Progenitor cell of endocrine pancreas (in vitro differentiated cells): ENCODE data around the gene NACC2. TPM values are rescaled to one million over a fixed set of nuclear protein-coding genes. Genes with fewer than 3 reads are reported as not detected.

ENCODE experiments used
- DNase-seq: peaks from one replicate; pipeline ENCODE4 v3.0.0; 2021; ENCODE audit warnings: low spot score; ENCODE audit not compliant: unreplicated experiment
- H3K27ac Mint-ChIP-seq: 2 replicates; pipeline ENCODE4 v1.8.0; 2021; ENCODE audit warnings: mild to moderate bottlenecking, moderate library complexity, mixed read lengths
- H3K27me3 Mint-ChIP-seq: 2 replicates; pipeline ENCODE4 v1.8.0; 2021; ENCODE audit warnings: mixed read lengths
- H3K36me3 Mint-ChIP-seq: 2 replicates; pipeline ENCODE4 v1.8.0; 2022; ENCODE audit warnings: mixed read lengths; ENCODE audit not compliant: insufficient read depth
- H3K4me1 Mint-ChIP-seq: 2 replicates; pipeline ENCODE4 v1.8.0; 2021; ENCODE audit warnings: low read depth, mixed read lengths
- H3K4me3 Mint-ChIP-seq: 2 replicates; pipeline ENCODE4 v1.8.0; 2021; ENCODE audit warnings: low read depth, mild to moderate bottlenecking, moderate library complexity, mixed read lengths
- H3K9me3 Mint-ChIP-seq: 2 replicates; pipeline ENCODE4 v1.8.0; 2021; ENCODE audit warnings: low read depth, mixed read lengths
- CTCF ChIP-seq: fragments of 200-600 bp; sonication (generic); IDR thresholded peaks from one replicate; pipeline ENCODE4 v1.5.0; 2021; ENCODE audit warnings: antibody characterized with exemption, mild to moderate bottlenecking; ENCODE audit not compliant: unreplicated experiment
- total RNA-seq: library from RNA; stranded (reverse); gene quantifications from 2 replicates; pipeline ENCODE4 v1.2.1, GENCODE V29; 2021

Gene NACC2
- total RNA-seq, 1 donor from 2014 or later, result 11.6 TPM

DNA sequence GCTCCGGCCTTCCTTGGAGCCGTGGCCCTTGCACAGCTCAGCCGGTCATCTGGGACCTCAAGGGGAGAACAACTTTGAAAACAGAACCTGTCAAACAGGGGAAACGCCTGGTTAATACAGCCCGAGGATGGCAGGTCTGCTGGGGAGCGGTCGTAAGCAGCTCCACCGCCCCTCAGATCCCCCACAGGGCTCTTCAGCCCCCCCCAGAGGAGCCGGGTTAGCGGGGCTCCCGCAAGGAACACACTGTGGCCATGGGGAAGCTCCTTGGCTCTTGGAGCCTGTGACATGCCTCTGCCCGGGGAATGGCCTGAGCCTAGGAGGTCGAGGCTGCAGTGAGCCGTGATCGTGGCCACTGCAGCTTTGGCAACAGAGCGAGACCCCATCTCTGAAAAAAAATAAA lies 16.8 kb upstream of the NACC2 start:
- Mint-ChIP-seq H3K4me3 (no peak overlapping the region), H3K4me1 (peaks cover 6% of the 10 kb centered on the region), H3K36me3 (peaks cover 4% of the 10 kb centered on the region), H3K27ac (no peak overlapping the region), H3K27me3 (peaks cover 3% of the 10 kb centered on the region), H3K9me3 (no peaks in the 10 kb centered on the region)
- DNase-seq, result no peak
- no peak for TF ChIP-seq CTCF

DNA sequence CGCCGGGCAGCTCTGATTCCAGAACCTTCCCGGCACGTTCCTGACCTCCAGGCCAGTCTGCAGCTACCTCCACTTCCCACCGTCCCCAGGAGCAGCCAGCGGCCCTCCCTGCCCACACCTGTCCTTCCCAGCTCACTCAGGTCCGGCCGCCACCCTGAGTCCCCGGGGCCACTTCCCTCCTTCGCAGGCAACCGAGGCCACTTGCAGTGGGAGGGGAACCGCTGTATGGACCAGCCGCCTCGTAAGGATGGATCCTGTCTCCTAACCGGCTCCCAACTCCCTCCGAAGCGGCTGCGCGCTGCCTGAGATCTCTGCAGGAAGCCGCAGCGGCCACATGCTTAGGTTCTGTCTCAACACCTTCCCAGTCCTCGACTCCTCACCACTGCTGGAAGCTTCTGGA lies 16.1 kb upstream of the NACC2 start:
- no peak for TF ChIP-seq CTCF
- DNase-seq, result no peak
- Mint-ChIP-seq H3K9me3 (no peaks in the 10 kb centered on the region), H3K4me3 (no peak overlapping the region), H3K4me1 (peaks cover 6% of the 10 kb centered on the region), H3K36me3 (peaks cover 4% of the 10 kb centered on the region), H3K27ac (no peak overlapping the region), H3K27me3 (peaks cover 3% of the 10 kb centered on the region)

DNA sequence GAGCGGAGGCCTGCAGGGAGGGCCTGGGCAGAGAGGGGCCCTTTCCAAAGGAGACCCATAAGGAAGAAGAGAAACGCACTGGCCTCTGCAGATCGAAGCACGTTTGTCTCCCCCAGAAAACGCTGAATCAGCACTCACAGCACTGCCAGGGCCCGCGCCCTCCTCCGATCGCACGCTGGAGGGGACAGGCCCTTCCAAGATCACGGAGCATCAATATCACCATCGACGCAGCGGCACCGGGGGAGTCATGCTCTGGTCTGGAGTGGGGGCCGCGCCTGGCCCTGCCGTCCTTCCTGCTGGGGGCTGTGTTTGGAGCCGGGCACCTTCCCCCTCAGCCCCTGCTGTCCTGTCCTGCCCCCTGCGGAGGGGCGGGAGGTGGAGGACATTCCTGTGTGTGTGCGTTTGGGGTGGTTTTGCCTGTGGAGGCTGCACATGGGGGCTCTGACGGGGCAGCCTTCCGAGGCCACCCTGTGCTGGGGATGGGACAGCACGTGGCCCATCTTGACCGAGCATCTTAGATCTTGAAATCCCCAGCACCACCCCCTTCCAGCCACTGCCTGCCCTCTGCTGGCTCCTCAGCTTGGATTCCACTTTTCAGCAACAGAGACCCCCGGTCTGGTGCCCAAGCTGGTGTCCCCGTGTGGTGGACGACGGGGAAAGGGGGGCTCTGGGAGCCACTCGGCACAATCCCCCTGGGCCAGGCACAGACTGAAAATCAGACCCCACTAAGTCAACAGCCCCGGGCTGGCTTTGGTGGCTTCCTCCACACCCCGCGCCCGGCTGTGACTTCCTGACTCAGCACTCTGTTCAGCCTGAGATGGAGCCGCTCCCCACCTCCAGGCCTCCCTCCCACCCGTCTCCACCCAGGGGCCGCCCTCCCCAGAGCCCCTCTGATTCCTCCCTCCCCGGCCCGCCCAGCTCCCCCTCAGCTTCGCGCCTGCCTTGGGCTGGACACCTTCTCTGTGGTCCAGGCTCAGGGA lies 15.3 kb upstream of the NACC2 start:
- H3K9me3 Mint-ChIP-seq, result no peaks in the 10 kb centered on the region
- H3K36me3 Mint-ChIP-seq, result peaks cover 4% of the 10 kb centered on the region
- H3K27me3 Mint-ChIP-seq, result peaks cover 8% of the 10 kb centered on the region
- H3K4me3 Mint-ChIP-seq, result peak overlapping the region; percentile 42
- no peak for DNase-seq
- no peak for TF ChIP-seq CTCF
- H3K4me1 Mint-ChIP-seq, result peaks cover 8% of the 10 kb centered on the region
- H3K27ac Mint-ChIP-seq, result peak overlapping the region; percentile 69

- Mint-ChIP-seq H3K36me3 (peaks cover 2% of the 10 kb centered on the region), H3K4me1 (peaks cover 8% of the 10 kb centered on the region), H3K4me3 (peak overlapping the region; percentile 49), H3K27me3 (peaks cover 12% of the 10 kb centered on the region), H3K9me3 (no peaks in the 10 kb centered on the region), H3K27ac (peak overlapping the region; percentile 69)
- TF ChIP-seq CTCF, result no peak
- DNase-seq, result peak; percentile 57
Measured at GRCh38 chr9:136109351-136110081, 14.4 kb upstream of the NACC2 start.

DNA sequence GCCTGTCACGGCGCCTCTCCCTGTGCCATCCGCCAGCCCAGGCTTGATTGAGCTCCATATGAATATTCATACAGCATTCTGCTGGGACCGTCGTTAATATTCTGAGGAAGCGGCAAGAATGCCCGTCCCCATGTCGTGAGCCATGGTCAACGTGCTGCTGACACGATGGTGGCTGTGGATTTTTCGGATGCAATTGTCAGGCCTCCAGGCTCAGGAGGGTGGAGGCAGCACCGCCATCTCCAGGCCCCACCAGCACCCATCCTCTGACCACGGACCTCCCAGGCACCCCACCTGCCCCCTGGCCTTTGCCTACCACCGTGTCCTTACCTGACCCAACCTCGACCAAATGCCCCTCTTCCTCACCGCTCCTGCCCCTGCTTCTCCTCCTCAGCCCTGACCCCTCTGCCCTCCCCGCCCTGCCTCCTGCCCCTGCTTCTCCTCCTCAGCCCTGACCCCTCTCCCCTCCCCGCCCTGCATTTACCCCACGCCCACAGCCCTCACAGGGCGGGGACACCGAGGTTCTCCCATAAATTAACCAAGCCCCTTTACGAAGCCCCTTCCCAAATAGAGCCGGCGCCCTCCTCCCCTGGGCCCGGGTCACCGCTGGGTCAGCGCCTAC lies 13.7 kb upstream of the NACC2 start:
- Mint-ChIP-seq H3K27me3 (peaks cover 15% of the 10 kb centered on the region), H3K4me1 (peaks cover 8% of the 10 kb centered on the region), H3K9me3 (no peaks in the 10 kb centered on the region), H3K27ac (no peak overlapping the region), H3K36me3 (peaks cover 2% of the 10 kb centered on the region), H3K4me3 (no peak overlapping the region)
- TF ChIP-seq CTCF, result no peak
- DNase-seq, result no peak
